HepG2 (cell line): ENCODE results near the gene PSKH1. TPM values are rescaled to one million over a fixed set of nuclear protein-coding genes. Genes with fewer than 3 reads are reported as not detected.

Experiments used
- AHR ChIP-seq: IDR thresholded peaks from 2 replicates; pipeline ENCODE4 v1.6.1; 2018; ENCODE audit warnings: missing genetic modification reagents, missing compliant biosample characterization
- BRCA1 ChIP-seq: sonication (generic); formaldehyde crosslinking; IDR thresholded peaks from 2 replicates; pipeline ENCODE4 v1.4.0; 2020; ENCODE audit warnings: missing genetic modification reagents
- EED ChIP-seq: sonication (generic); formaldehyde crosslinking; IDR thresholded peaks from 2 replicates; pipeline ENCODE4 v1.5.0; 2020; ENCODE audit warnings: mild to moderate bottlenecking, missing genetic modification reagents
- GZF1 ChIP-seq: sonication (generic); formaldehyde crosslinking; IDR thresholded peaks from 2 replicates; pipeline ENCODE4 v1.5.1; 2020; ENCODE audit warnings: mild to moderate bottlenecking, missing genetic modification reagents
- HNF4A ChIP-seq: sonication (generic); formaldehyde crosslinking; IDR thresholded peaks from 2 replicates; pipeline ENCODE4 v1.4.0; 2020; ENCODE audit warnings: missing genetic modification reagents
- NKX3-1 ChIP-seq: sonication (generic); formaldehyde crosslinking; IDR thresholded peaks from 2 replicates; pipeline ENCODE4 v1.5.0; 2020; ENCODE audit warnings: missing genetic modification reagents
- POLR2A ChIP-seq, 2 experiments: IDR thresholded peaks; 2 replicates each; pipeline ENCODE4 v1.6.1; 2011; ENCODE audit warnings: low read depth in 2 of 2, low read length in 2 of 2, mild to moderate bottlenecking in 1 of 2, moderate library complexity in 1 of 2; ENCODE audit not compliant: insufficient read depth in 1 of 2
- POLR2AphosphoS5 ChIP-seq: IDR thresholded peaks from 2 replicates; pipeline ENCODE4 v1.6.1; 2012; ENCODE audit warnings: low read depth, low read length
- POLR2G ChIP-seq: fragments of 200-400 bp; formaldehyde crosslinking; IDR thresholded peaks from 2 replicates; pipeline ENCODE4 v1.6.1; 2018; ENCODE audit warnings: mild to moderate bottlenecking, low read depth, low read length, moderate library complexity
- SAFB2 ChIP-seq: sonication (generic); formaldehyde crosslinking; IDR thresholded peaks from 2 replicates; pipeline ENCODE4 v1.5.1; 2020; ENCODE audit warnings: missing genetic modification reagents, low read depth, mild to moderate bottlenecking, borderline replicate concordance
- XRCC5 ChIP-seq: fragments of 200-400 bp; formaldehyde crosslinking; optimal IDR thresholded peaks from 2 replicates; pipeline ENCODE3; 2017; ENCODE audit warnings: mild to moderate bottlenecking, low read length
- ZFYVE20 ChIP-seq: sonication (generic); formaldehyde crosslinking; IDR thresholded peaks from 2 replicates; pipeline ENCODE4 v1.8.0; 2023; ENCODE audit warnings: low read depth, mild to moderate bottlenecking, moderate library complexity, missing genetic modification reagents, borderline replicate concordance
- ZNF329 ChIP-seq: sonication (generic); formaldehyde crosslinking; IDR thresholded peaks from 2 replicates; pipeline ENCODE4 v1.9.0; 2021; ENCODE audit warnings: low read depth, mild to moderate bottlenecking, missing genetic modification reagents
- ZNF460 ChIP-seq: sonication (generic); formaldehyde crosslinking; IDR thresholded peaks from 2 replicates; pipeline ENCODE4 v1.5.1; 2020; ENCODE audit warnings: missing genetic modification reagents, mild to moderate bottlenecking, borderline replicate concordance
- ZNF501 ChIP-seq: sonication (generic); formaldehyde crosslinking; IDR thresholded peaks from 2 replicates; pipeline ENCODE4 v1.5.1; 2020; ENCODE audit warnings: mild to moderate bottlenecking, moderate library complexity, missing genetic modification reagents
- ZNF773 ChIP-seq: sonication (generic); formaldehyde crosslinking; IDR thresholded peaks from 2 replicates; pipeline ENCODE4 v1.4.0; 2020; ENCODE audit warnings: missing genetic modification reagents, borderline replicate concordance
- ZNF816 ChIP-seq: sonication (generic); formaldehyde crosslinking; IDR thresholded peaks from 2 replicates; pipeline ENCODE4 v1.8.0; 2022; ENCODE audit warnings: missing genetic modification reagents, mild to moderate bottlenecking, borderline replicate concordance
- polyA plus RNA-seq, 8 experiments: library from polyadenylated mRNA; depleted of rRNA in 3 of 8; stranded (reverse) in 7 of 8; unstranded in 1 of 8; fragments of >200 nt; fragmentation: Illumina TruSeq in 4 of 8; extraction: Trizol in 4 of 8; gene quantifications; 2 replicates each; pipeline versions ENCODE4 v1.2.1 to v1.2.3, GENCODE V29; 2011 to 2016; ENCODE audit warnings: low read depth in 4 of 8, missing spikeins in 1 of 8, mixed read lengths in 1 of 8; ENCODE audit not compliant: insufficient read depth in 1 of 8
- total RNA-seq, 5 experiments: library from RNA; depleted of rRNA; stranded (reverse); fragments of >200 nt; fragmentation: Illumina TruSeq; extraction: Trizol; gene quantifications; 2 replicates each; pipeline ENCODE4 v1.2.3, GENCODE V29; 2016; ENCODE audit warnings: low read depth in 1 of 5
- TF ChIP-seq, protein P1 (sequence below): sonication (generic); formaldehyde crosslinking; IDR thresholded peaks from 2 replicates; pipeline ENCODE4 v1.5.0; 2020; ENCODE audit warnings: mild to moderate bottlenecking, missing genetic modification reagents, borderline replicate concordance
- TF ChIP-seq, protein P2 (sequence below): sonication (generic); formaldehyde crosslinking; IDR thresholded peaks from 2 replicates; pipeline ENCODE4 v1.4.0; 2020; ENCODE audit warnings: missing genetic modification reagents, mild to moderate bottlenecking, borderline replicate concordance
- TF ChIP-seq, protein P3 (sequence below): sonication (generic); formaldehyde crosslinking; IDR thresholded peaks from 2 replicates; pipeline ENCODE4 v1.5.0; 2020; ENCODE audit warnings: missing genetic modification reagents
- TF ChIP-seq, protein P4 (sequence below): IDR thresholded peaks from 2 replicates; pipeline ENCODE4 v1.6.1; 2016; ENCODE audit warnings: mild to moderate bottlenecking
- TF ChIP-seq, protein P5 (sequence below): sonication (generic); formaldehyde crosslinking; conservative IDR thresholded peaks from 2 replicates; pipeline ENCODE4 v1.8.1; 2023; ENCODE audit warnings: missing genetic modification reagents

The PSKH1 gene
- total and polyA plus RNA-seq, 2 of the 13 experiments (the other 11 are each of a cell fraction or from before 2014, with no cell fraction given), result 8.4 to 19.1 TPM

DNA sequence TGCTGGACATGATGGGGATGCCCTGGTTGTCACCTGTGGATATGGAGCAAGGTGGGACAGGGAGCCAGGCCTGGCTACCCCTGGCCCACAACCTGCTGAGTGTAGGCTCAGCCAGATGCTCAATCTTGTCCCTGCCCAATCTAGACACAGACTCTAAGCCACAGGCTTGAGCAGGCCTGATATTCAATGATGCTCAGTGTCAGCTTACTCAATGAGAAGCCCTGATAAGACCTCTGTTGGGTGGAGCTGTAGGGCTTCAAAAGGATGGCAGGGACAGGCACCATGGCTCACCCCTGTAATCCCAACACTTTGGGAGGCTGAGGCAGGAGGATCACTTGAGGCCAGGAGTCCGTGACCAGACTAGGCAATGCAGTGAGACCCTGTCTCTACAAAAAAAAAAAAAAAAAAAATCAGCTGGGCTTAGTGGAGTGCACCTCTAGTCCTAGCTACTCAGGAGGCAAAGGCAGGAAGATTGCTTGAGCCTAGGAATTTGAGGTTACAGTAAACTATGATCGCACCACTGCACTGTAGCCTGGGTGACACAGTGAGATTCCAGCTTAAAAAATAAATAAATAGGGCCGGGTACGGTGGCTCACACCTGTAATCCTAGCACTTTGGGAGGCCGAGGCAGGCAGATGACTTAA lies 47.5 kb downstream of the PSKH1 start (continued):
- TF ChIP-seq POLR2AphosphoS5 (peak; percentile 48; the same call in 1 of the 2 replicates), AHR (CRISPR knock-in tag) (no peak), ZNF329 (CRISPR knock-in tag) (0 out of 2 replicates have a peak, but pooled peaks have one; percentile 38), ZNF501 (CRISPR knock-in tag) (peak; percentile 57; the same call in 1 of the 2 replicates), EED (no peak), BRCA1 (no peak), POLR2A (IDR thresholded peaks at IDR 0.05; ENCODE audit: insufficient read depth in 1 of 2, low read depth in 2 of 2, low read length in 2 of 2) (peak in 1 of 2 experiments; percentile 48; a peak in 1 of 4 replicates), GZF1 (CRISPR knock-in tag) (0 out of 2 replicates have a peak, but pooled peaks have one; percentile 22), ZFYVE20 (CRISPR knock-in tag) (no peak), ZNF773 (CRISPR knock-in tag) (no peak), NKX3-1 (CRISPR knock-in tag) (no peak), ZNF460 (CRISPR knock-in tag) (peak; percentile 31; the same call in 1 of the 2 replicates), SAFB2 (CRISPR knock-in tag) (peak; percentile 17; the same call in 1 of the 2 replicates), HNF4A (CRISPR knock-in tag) (no peak), XRCC5 (no peak), POLR2G (0 out of 2 replicates have a peak, but pooled peaks have one; percentile 21), ZNF816 (CRISPR knock-in tag) (0 out of 2 replicates have a peak, but pooled peaks have one; percentile 3)
- TF ChIP-seq, protein P1, sequence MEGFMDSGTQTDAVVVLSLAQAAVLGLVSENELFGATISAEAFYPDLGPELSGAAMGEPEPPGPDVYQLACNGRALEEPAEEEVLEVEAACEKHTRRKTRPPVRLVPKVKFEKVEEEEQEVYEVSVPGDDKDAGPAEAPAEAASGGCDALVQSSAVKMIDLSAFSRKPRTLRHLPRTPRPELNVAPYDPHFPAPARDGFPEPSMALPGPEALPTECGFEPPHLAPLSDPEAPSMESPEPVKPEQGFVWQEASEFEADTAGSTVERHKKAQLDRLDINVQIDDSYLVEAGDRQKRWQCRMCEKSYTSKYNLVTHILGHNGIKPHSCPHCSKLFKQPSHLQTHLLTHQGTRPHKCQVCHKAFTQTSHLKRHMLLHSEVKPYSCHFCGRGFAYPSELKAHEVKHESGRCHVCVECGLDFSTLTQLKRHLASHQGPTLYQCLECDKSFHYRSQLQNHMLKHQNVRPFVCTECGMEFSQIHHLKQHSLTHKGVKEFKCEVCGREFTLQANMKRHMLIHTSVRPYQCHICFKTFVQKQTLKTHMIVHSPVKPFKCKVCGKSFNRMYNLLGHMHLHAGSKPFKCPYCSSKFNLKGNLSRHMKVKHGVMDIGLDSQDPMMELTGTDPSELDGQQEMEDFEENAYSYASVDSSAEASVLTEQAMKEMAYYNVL (CRISPR knock-in tag), result no peak
- TF ChIP-seq, protein P2, sequence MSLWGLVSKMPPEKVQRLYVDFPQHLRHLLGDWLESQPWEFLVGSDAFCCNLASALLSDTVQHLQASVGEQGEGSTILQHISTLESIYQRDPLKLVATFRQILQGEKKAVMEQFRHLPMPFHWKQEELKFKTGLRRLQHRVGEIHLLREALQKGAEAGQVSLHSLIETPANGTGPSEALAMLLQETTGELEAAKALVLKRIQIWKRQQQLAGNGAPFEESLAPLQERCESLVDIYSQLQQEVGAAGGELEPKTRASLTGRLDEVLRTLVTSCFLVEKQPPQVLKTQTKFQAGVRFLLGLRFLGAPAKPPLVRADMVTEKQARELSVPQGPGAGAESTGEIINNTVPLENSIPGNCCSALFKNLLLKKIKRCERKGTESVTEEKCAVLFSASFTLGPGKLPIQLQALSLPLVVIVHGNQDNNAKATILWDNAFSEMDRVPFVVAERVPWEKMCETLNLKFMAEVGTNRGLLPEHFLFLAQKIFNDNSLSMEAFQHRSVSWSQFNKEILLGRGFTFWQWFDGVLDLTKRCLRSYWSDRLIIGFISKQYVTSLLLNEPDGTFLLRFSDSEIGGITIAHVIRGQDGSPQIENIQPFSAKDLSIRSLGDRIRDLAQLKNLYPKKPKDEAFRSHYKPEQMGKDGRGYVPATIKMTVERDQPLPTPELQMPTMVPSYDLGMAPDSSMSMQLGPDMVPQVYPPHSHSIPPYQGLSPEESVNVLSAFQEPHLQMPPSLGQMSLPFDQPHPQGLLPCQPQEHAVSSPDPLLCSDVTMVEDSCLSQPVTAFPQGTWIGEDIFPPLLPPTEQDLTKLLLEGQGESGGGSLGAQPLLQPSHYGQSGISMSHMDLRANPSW (CRISPR knock-in tag), result no peak
- TF ChIP-seq, protein P3, sequence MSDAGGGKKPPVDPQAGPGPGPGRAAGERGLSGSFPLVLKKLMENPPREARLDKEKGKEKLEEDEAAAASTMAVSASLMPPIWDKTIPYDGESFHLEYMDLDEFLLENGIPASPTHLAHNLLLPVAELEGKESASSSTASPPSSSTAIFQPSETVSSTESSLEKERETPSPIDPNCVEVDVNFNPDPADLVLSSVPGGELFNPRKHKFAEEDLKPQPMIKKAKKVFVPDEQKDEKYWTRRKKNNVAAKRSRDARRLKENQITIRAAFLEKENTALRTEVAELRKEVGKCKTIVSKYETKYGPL (CRISPR knock-in tag), result no peak
- TF ChIP-seq, protein P4, sequence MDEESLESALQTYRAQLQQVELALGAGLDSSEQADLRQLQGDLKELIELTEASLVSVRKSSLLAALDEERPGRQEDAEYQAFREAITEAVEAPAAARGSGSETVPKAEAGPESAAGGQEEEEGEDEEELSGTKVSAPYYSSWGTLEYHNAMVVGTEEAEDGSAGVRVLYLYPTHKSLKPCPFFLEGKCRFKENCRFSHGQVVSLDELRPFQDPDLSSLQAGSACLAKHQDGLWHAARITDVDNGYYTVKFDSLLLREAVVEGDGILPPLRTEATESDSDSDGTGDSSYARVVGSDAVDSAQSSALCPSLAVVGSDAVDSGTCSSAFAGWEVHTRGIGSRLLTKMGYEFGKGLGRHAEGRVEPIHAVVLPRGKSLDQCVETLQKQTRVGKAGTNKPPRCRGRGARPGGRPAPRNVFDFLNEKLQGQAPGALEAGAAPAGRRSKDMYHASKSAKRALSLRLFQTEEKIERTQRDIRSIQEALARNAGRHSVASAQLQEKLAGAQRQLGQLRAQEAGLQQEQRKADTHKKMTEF (CRISPR knock-in tag), result 0 out of 2 replicates have a peak, but pooled peaks have one; percentile 4
- TF ChIP-seq, protein P5, sequence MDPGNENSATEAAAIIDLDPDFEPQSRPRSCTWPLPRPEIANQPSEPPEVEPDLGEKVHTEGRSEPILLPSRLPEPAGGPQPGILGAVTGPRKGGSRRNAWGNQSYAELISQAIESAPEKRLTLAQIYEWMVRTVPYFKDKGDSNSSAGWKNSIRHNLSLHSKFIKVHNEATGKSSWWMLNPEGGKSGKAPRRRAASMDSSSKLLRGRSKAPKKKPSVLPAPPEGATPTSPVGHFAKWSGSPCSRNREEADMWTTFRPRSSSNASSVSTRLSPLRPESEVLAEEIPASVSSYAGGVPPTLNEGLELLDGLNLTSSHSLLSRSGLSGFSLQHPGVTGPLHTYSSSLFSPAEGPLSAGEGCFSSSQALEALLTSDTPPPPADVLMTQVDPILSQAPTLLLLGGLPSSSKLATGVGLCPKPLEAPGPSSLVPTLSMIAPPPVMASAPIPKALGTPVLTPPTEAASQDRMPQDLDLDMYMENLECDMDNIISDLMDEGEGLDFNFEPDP (CRISPR knock-in tag), result no peak
